HG02840 (cell line): ENCODE data around the gene MTCL1.

Experiments
- ATAC-seq: cut with Tn5 transposase; IDR thresholded peaks from one replicate; pipeline ENCODE4 v1.9.1; 2021; ENCODE audit warnings: mild to moderate bottlenecking, moderate library complexity, moderate number of reproducible peaks; ENCODE audit not compliant: unreplicated experiment, low FRiP score

MTCL1 gene

DNA sequence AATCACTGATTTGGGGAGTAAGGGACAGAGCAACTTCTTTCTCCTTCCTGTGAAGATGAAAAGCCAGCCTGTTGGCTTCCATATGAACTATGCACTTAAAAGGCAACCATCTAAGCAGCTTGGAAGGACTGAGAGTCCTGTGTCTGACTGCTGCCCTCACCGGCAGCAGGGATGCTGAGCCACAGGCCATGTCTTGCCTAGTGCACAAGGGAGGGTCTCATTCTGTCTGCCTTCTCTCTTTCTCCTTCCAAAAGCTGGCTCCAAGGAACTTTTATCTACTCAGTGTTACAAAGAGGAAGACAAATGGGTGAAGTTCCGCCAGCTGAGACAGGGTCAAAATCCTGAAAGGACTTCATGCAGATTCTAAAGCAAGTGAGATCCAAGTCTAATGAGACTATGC is 146.3 kb downstream of the MTCL1 start:
- ATAC-seq: no peak

DNA sequence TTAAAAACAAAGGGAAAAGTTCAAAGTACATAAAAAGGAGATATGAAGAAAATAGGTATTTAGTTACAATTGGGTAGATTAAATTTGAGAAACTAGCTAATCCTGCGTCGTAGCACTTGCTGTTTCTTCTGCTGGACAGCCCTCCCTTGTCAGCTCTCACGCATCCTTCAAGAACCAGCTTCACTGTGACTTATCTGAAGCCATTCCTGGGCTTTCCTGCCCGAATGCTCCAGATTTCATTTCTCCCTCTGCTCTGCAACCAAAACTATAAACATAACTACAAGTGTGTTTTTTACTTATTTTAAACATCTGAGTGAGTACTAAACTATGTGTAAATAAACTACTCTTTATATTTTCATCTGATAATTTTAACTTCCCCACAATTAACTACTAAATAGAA is 149.2 kb downstream of the MTCL1 start:
- no peak for ATAC-seq

DNA sequence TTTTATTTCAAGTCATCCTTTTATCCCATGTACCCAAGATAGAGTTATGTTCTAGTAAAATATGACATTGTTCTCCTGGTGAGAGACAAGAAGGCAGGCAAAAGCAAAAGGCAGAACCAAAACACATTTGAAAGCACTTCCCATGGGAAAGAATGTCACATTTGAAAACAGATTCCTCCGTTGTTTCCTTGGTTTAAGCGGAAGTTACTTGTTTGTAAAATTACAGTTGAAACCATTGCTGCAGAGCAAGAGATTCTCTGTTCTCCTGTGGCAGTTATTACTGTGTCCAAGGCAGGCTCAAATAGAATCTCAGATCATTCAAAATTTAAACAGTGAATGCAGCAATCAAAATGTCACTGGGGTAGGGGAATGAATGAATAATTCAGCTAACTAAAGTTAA is 149.6 kb downstream of the MTCL1 start:
- ATAC-seq: no peak

DNA sequence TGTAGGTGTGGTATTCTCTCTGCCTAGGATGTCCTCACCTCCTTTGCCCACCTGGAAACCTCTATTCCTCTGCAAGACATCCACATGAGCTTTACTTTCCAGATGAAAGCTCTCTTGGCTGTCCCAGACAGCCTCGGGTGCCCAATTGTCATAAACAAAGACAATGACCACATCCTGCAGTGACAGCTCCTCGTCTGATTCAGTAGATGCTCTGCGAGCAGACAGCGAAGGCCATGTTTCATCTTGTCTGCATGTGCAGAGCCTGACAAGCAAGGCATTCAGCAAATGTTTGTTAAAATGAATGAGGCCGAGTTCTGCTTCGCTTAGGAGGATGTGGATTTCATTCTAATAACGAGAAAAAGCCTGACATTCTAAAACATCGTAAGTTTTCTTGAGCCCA is 150.9 kb downstream of the MTCL1 start:
- no peak for ATAC-seq

DNA sequence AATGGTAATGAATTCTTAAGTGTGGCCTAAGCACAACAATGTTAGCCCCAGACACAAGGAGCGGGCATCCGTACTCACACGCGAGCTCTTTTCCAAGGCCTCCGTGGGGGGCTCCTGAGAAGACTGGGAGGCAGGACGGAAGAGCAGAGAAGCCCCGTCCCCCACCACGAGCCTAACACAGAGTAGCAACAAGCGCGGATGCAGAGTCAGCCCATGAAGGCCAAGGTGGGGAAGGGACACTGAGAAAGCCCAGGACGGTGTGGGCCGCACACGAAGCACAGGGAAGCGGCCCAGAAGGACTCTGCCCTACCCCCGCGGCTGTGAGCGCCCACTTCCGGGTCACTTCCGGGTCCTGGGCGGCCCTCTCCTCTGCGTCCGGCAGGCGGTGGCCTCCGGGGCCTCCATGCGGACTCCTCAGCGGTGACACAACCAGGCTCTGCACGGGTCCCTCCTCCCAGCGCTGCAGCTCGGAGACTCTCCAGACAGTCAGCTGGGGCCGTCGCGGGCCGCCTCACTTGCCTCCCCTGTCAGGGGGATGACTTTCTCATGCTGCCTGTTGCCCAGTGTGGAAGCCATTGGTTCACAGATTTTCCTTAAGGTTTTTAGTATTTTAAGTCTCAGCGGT is 151.5 kb downstream of the MTCL1 start:
- no peak for ATAC-seq

DNA sequence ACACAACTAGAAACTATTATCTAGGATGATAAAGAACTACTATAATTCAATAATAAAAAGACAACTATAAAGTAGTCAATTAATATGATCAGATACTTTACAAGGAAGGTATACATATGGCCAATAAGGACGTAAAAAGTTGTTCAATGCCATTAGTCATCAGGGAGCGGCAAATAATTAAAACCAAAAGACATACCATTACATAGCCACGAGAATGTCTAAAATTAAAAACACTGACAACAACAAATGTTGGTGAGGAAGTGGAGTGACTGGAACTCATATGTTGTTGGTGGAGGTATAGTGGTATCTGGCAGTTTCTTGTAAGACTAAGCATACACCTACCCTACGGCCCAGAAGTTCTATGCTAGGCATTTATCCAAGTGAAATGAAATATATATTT is 152.4 kb downstream of the MTCL1 start:
- no peak for ATAC-seq

DNA sequence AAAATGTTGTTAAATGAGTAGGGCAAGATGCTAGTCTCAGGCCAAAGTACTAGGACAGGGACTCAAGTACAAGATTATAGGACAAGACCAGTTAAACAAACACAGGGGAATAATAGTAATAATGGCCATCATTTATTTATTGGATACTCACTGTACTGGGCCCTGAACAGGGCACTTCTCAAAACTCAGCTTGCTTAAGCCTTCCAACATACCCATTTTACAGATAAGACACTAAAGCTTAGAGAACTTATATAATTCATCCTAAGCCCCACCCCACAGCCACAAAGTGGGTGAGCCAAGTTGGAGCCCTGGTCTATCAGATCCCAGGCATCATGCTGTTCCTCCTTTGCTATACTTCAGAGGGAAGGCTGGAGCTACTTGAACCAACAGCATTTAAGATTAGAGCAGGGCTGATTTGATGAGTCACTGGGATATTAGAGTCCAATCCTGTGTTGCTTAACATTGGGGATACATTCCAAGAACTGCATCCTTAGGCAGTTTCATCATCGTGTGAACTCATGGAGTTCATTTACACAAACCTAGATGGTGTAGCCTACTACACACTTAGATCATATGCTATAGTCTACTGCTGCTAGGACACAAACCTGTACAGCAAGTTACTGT is 153.6 kb downstream of the MTCL1 start:
- no peak for ATAC-seq

DNA sequence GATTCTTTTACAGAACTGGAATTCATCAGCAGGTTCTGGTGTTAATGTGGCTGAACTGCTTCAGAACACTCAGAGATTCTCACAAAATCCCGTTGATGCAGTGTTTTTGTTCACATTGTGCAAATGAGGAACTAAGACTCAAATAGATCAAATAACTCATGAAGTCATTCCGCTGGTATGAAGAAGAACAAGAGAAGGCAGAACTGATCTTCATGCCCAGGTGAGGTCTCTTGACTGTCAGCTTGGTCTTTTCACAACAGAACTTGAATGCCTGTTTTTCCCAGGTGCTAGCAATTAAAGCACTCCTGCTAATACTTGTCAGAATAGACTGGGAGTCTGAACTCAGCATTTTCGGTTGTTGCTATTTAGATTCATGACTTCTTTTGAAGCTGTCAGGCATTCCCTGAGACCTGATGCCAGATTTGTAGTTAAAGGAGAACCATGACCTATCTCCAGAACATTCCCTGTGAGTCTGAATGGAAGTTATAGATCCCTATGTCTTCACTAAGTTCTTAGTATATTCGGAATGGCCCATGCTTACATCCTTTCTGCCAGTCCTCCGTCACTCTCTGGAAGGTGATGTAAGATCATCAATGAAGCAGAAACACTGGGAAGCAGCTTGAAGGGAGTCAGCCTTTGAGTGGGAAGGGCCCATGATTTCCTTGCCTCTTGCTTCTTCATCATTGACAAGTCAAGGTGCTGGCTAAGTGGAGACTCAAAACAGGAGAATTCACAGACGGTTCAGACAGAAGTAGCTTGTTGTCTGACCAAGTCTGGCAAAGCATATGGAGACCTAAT is 155.7 kb downstream of the MTCL1 start:
- no peak for ATAC-seq

DNA sequence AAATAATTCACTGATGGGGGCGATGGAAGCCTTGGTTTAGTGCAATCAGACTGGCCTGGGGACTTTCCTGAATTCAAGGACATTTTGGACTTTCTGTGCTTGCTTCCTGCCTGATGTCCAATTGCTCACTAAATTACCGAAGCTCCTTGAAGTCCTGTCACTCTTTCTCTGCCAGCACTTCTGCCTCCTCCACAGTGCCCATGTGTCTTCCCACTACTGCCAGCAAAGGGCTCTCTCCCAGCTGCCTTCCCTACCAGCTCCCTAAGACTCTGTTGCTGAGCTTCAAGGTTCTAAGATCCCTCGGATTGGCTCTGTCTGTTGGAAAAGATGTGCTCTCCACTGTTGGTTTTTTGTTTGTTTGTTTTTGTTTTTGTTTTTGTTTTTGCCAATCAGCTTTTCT is 158.1 kb downstream of the MTCL1 start:
- no peak for ATAC-seq

DNA sequence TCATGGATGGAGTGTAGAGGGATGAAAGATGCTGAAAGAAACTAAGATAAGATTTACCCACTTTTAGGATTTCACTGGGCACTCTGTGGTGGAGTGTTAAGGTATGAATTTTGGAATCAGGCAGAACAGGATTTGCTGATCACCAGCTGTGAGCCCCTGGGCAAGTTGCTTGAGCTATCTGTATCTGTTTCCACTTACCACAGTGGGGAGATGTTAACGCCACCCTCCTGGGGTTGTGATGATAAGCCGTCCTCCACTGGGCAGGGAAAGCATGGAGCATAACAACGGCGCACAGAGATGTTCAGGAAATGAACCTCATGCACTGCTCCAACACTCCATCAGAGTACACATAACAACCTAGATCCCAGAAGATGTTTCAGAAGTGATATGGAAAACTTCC is 160.6 kb downstream of the MTCL1 start:
- no peak for ATAC-seq

DNA sequence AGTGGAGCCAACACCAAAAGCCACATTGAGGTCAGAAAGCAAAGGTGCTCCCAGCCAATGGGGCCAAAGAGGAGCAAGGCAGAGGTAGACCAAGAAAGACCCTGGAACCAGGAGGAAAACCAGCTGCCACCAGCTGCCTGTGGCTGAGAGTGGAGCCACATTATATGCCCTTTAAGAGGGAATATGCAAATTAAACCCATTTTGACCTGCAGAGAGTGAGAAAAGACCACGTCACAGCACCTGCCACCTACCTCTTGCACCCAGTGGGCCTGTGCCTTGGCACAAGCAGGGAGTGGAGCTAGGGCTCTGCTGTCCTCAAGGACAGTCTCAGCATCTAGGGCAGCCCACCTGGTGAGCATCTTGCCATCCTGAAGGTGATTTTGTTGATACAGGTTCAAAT is 161.3 kb downstream of the MTCL1 start:
- ATAC-seq: no peak

DNA sequence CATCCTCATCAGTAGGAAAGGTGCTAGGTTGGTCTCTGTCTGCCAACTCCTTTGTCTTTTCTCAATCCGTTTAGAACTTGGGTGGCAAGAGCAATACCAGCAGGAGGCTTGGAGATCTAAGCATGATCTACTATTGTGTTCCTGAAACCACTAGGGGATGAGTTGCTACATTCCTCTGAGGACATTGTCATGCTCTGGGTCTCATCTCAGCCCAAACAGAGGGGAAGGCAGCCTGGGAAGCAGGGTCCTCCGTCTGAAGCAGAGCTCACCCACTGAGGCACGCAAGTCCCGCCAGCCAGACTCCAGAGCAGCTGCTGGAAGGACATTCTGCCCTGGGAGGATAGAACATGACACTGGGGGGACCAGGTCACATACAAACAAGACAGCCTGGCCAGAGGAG is 162.9 kb downstream of the MTCL1 start:
- no peak for ATAC-seq

DNA sequence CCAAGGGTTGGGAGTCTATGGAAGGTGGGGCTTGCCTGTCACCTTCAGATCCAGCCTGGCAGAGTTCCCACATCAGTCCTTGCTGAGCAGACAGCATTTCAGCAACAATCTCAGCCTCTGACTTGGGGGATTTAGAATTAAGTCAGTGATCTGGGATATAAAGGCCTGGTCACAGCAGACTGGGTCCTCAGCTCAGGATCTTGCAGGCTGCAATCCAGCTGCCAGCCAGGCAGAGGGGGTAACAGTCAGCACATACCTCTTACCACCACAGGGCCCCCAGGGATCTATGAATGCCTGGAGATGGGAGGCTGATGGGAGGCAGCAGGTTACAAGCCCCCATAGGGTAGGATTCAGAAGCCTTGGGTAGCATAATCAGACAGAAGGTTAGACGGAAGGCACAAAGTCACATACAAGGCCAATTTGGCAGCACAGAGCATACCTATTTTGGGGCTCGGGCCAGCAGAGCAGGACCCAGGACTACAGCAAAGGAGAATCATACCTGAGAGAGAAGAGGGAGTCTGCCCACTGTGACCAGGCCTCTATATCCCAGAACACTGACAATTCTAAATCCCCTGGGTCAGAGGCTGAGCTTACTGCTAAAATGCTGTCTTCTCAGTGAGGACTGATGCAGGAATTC is 163.5 kb downstream of the MTCL1 start:
- no peak for ATAC-seq

DNA sequence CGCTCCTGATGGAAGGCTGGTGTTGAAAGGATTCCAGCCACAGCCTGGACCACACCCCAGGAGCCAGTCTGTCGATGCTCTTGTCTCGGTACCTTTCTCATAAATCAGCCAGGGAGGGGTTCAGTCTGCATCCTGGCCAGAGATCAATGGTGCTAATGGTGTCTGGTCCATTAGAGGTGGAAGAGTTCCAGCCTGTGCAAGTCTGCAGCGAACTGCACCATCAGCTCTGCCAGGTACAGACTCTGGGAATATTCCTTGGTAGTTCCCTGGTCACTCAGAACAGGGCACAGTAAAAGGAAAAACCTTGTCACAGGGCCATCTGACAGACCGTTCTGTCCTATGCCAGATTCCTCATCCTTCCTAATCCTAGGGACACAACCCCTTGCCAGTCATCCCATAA is 164.3 kb downstream of the MTCL1 start:
- ATAC-seq: no peak

DNA sequence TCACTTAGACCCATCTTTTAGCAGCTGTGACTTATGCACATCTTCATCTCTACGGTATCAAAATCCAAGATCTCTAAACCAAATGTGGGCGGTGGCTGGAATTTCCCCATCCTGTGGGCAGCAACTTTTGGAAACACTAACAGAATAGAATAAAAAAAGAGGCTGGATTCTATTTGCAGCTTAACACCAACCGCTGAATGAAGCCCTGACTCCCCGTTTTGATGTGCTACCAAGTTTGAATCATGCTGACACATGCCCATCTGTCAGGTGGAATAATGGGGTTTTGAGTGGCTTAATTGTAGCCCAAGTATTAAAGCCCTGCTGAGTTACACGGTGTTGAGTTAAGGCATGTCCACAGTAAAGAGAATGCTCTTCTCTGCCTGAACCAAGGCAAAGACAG is 165.2 kb downstream of the MTCL1 start:
- no peak for ATAC-seq

DNA sequence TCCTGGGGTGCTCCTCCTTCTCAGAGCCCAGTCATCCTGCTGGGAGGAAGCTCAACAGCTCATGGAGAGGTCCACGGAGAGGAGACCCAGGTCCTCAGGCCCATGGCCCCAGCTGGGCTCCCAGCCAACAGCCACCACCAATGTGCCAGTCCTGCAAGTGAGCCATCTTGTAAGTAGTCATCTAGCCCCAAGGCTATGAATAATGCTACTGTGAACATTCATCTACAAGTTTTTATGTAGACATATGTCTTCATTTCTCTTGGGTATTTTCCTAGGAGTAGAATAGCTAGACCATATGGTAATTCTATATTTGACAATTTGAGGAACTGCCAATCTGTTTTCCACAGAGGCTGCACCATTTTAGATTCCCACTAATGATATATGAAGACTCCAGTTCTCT is 166.1 kb downstream of the MTCL1 start:
- no peak for ATAC-seq

DNA sequence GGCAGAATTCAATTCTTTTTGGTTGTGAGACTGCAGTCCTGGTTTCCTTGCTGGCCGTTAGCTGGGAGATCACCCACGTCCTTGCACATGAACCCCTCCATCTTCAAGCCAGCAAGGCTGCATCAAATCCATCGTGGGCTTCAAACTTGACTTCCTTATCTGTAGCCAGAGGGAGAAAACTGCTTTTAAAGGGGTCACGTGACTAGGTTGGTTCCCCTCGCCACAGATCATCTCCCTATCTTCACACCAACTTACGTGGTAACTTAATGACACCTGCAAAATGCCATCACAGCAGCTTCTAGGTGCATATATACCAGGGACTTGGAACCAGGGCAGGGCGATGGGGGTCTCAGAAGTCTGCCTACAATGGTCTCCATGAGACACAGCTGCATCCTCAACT is 169.5 kb downstream of the MTCL1 start:
- no peak for ATAC-seq

DNA sequence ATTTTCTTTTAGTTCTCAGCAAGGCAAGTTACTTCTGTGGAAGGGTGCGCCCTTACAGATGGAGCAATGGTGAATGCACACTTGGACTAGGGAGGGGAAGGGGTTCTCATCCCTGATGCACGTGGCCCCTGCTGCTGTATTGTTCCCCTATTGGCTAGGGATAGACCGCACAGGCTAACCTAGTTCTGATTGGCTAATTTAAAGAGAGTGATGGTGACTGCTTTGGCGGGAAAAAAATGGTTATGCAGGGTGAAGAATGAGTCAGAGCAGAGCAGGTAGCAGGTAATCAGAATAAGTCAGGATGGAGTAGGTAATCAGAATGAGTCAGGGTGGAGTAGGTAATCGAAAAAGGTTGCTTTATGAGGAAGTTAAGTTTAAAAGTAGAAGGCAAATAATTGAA is 171.5 kb downstream of the MTCL1 start:
- no peak for ATAC-seq

DNA sequence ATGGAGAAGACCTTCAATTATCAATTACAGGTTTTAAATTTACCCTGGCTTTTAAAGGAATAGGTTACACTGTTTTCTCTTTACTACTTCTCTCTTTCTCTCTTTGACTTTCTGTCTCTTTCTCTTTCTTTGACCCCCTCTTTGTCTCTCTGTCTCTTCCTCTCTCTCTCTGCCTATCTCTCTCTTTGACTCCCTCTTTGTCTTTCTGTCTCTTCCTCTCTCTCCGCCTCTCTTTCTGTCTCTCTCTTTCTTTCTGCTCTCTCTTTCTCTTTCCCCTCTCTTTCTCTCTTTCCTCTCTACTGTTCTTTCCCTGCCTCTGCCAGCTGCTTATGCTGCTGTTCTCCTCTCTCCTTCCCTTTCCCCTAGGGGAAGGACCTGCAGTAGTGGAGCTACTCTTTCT is 175.7 kb downstream of the MTCL1 start:
- ATAC-seq: no peak
